Right forelimb (tissue), 1 donor: Measurements from ENCODE around the gene RETREG3.

ENCODE experiments used
- DNase-seq: peaks from one replicate; pipeline ENCODE4 v3.0.0-alpha.2; 2018

RETREG3 gene

DNA sequence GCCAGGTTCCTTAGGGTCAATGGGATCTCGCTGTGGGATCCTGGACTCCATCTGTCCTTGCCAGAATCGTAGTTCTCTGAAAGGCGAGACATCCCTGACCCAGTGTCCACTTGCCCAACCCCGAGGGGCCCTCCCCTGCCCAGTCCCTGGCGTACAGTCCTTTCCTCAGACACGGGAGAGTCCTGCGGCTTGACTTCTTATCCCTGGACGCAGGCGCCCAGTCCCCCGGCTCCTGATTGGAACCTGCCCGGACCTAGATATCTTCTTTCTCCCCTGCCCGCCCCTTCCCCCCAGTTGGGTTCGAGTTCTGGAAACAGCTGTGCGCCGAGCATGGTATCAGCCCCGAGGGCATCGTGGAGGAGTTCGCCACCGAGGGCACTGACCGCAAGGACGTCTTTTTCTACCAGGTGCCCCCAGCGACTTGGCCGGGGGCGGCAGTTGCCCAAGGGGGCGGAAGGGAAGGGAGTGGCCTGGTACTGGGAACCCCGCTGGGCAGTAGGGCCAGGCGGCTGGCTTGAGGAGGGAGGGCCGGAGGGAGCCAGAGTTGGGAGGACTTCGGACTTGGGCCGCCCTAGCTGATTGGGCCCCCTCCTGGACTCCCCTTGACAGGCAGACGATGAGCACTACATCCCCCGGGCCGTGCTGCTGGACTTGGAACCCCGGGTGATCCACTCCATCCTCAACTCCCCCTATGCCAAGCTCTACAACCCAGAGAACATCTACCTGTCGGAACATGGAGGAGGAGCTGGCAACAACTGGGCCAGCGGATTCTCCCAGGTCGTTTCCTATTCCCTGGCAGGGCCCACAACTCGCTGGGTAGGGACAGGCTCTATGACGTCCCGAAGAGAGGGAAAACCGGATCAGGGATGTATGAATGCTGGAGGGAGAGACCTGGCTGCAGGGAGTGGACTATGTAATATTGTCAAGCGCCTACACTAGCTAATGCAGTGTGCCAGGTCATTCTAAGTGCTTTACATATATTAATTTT is 934 bp upstream of the RETREG3 start:
- DNase-seq, result peak; percentile 41

DNA sequence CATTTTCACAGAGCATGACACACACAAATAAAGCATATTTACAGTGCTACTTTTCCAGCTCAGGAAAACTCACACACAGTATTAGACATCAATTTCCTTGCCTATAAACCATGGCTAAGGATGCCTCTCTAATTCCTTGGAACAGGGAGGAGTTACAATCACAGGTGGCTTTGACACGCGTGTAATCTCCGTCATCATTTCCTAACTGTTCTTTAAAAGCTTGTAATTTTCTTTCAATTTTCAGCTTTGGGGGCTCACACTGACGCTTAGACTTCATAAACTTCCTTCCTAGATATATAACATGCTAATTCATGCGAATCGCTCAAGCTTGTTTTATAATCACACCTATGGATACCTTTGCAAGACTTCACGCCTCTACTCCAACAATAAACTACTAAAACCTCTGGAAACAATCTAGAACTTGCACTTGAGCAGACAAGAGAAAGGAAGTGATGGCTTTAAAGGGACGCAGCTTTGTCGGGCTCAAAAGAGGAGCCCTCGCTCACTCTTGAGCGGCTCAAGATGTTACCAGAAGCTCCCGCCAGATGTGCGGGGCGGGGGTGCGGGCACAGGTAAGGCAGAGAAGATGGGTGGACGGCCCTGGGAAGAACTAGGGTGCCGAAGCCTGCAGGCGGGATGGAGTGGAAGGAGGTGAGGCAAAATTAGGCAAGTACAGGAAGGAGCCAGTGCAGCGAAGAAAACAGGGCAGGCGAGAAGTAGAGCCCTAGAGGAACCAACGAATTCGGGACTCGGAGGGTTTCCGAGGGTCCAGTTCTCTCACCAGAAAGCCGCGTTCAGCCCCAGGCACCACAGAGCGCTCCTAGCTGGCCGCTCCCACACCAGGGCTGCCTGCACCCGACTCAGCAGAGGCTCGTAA is 631 bp downstream of the RETREG3 start:
- DNase-seq, result no peak

DNA sequence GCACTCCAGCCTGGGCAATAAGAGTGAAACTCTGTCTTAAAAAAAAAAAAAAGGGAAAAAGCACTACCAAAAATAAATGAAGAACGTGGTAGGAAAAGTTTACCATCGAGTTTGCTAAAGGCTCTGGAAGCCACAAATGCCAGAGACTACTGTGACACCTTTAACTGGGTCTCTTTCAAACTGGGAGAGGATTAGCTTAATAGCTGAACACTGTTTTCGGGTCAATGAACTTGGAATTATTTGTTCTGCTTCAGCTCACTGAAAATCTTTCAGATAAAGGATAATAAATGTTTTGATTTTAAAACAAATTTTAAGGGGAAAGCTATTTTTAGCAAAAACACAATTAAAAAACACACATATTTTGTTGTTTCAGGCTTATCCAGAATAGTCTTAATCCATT is 1.4 kb downstream of the RETREG3 start:
- no peak for DNase-seq

DNA sequence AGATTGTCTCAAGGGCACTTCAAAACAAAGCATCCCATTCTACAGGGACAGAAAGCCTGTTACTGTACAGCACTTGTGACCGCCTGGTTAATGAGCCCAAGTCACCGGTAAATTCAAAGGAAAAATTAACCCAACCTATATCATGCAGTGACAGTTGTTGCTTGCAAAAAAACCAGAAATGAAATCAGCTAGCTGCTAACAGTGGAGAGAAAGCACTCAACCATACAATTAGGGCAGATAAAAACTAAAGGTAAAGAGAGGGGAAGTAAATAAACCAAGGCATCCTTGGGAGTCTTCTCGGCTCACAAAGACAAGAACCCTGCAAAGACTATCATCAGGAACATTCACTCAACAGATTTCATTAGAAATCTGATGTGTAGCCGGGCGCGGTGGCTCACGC is 5.9 kb downstream of the RETREG3 start:
- no peak for DNase-seq

DNA sequence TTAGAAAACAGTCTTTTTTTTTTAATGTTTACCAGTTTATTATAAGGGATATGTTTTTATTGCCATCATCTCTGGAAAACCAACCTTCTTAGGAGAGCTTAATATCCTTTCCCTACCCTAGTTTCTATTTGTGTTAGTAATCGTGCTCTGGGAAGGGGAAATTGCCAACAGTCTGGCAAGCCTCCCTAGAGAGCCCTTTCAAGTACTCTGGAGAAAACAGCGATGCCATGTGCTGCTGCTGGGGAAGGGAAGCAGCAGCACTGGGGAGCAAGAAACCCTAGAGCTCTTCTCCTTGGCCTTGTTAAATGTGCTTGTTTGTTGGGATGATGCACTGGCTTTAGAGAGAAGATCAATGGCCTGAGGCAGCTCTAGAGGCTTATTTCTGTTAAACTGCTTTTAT is 10.3 kb downstream of the RETREG3 start:
- no peak for DNase-seq

DNA sequence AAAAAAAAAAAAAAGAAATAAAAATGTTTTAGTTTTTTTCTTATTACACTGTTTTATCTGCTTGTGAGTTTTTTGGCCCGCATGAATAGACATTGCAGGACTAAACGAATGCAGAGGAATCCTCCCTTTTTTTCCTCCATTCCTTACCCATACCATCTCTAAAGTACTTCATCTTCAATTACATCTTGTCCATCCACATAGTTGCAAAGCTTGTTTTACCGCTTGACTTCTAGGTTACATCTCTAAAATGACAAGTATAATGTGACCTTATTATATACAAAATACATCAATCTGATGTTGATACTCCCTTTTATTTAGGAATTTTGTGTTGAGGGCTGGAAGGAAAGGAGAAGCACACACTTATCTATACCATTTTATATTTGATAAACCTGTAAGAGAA is 12.8 kb downstream of the RETREG3 start:
- DNase-seq, result no peak

DNA sequence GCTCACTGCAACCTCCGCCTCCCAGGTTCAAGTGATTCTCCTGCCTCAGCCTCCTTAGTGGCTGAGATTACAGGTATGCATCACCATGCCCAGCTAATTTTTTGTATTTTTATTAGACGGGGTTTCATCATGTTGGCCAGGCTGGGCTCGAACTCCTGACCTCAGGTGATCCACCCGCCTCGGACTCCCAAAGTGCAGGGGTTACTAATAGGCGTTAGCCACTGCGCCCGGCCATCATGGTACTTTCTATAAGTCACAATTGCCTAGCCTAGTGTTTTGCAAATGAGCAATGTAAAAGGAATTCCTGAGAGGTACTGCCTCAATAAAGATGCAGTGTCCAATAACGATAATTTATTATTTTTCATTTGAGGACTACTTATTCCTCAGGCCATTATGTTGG is 17.8 kb downstream of the RETREG3 start:
- DNase-seq, result no peak

DNA sequence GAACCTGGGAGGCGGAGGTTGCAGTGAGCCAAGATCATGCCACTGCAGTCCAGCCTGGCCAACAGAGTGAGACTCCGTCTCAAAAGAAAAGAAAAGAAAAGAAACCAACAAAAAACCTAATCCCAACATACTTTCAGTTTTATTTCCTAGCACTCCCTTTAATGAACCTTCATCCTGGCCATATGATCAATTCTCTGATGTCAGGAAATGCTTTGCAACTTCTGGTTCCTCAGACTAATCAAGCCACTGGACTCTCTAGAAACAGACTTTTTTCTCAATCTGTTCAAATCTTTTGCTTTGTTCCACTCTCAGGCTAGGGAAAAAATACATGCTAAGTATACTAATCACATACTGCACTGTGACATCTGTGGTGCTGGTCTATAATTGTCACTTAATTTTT is 18.3 kb downstream of the RETREG3 start:
- DNase-seq, result no peak

DNA sequence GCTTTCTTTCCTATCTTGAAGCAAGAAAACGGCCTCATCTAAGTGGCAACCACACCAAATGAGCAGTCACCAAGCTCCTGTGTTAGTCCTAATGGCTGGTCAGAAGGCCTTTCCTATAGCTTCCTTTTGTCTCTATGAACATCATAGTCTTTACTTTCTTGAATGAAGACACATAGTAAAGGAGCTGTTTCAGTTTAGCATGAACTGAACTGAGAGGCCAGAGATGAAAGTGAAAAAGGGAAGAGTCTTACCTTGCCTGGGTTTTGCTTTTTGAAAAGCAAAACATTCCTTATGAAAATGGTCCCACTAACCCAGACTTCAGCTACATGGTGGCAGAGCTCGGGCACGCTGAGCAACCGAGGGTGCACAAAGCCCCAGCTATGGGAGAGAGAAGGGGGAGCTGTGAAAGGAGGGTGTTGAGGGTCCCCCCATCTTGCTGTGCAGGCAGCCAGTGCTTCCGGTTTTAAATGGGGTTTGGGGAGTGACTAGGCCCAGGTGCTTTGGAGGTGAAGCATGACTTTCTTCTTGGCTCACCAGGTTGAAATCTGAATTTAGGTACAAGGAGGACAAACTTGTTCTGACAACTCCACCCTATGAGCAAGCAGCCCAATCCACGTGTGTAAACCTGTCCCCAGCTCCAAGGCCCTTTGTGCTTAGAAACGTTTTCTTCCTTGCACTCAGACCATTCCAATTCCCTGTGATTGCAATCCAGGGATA is 22.5 kb downstream of the RETREG3 start:
- no peak for DNase-seq

DNA sequence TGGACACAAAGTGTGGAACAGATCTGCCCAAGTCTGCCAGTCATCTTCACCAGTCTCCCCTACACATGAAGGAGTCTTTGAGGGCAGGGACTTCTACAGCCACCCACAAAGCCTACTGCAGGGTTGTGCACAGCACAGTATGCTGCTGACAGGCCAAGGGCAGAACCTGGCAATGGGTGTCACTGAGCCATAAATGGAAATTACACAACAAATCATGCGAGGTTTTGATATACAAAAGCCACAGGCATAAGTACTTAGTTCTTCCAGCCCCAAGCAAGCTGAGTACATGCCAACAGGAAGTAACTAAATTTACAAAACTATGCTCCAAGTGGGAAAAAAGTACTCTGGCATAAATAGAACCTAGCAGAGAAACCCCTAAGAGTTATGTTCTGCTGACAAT is 23.8 kb downstream of the RETREG3 start:
- DNase-seq, result no peak

DNA sequence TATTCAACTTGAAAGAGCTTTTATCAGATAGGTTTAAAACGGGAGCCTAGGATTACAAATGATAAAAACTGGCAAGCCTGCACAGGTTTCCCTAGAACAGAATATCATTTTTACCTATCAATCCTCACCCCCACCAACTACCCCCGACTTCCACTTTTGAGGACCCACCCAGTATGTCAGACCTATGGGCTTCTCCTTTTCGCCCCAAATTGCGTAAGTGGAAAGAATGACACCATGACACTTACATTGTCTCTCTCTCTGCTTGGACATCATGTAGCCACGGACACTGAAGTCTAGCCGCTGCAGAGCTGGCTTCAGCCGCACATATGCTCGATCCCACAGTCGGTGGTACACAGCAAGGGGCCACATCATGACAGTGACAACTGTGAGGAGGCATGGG is 24.3 kb downstream of the RETREG3 start:
- no peak for DNase-seq

DNA sequence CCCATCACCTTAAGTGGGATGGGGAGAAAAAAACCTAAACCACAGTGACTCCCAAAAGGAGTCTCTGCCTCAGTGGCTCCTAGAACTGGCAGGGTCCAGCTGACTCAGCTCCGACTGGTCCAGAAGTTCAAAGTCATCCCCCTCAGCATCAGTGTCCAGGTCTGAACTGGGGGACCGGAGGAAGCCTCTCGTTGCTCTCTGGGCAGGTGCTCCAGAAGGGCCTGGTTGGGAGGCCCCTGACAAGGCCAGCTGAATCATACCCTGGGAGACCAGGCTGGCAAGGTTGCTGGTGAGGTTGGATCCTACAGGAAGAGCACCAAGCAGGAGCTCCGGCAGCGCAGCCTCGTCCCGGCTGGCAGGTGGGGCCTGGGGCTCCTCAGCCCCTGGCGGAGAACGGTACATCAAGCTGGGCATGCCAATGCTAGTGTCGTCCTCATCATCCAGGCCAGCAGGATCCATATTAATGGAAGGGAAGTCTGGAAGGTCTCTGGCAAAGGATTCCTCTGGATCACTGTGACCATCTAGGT is 27.4 kb downstream of the RETREG3 start:
- DNase-seq, result no peak

DNA sequence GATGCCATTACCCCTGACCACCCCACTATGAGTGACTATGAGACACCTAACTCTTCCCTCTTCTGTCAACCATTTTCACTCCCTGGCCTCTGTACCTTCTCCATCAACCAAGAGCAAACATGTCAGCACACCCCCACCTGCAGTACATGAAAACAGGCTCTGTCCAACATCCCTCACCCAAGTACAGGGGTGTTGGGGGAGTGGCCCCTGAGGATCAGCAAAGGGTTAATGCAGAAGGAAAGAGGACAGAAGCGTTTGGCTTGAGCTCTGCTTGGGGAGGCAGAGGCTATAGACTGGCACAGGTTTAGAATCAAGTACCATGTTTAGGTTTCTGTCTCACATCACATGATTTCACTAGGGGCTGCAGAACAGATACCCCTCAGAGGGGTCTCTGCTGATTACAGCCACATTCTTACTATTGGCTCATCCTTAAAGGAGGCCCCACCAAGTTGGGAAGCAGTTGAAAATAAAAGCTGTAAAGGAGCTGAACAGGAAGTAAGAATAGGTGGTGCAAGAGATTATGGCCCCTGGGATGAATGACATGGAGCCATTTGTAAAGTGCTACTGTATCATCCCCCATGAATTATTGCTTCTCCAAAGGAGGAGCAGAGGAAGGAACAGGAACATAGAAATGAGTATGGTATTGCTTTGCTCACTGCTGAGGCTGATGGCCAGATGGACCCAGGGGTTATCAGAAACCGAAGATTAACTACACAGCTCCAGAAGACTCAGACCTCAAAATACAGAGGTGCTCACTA is 29.2 kb downstream of the RETREG3 start:
- no peak for DNase-seq

DNA sequence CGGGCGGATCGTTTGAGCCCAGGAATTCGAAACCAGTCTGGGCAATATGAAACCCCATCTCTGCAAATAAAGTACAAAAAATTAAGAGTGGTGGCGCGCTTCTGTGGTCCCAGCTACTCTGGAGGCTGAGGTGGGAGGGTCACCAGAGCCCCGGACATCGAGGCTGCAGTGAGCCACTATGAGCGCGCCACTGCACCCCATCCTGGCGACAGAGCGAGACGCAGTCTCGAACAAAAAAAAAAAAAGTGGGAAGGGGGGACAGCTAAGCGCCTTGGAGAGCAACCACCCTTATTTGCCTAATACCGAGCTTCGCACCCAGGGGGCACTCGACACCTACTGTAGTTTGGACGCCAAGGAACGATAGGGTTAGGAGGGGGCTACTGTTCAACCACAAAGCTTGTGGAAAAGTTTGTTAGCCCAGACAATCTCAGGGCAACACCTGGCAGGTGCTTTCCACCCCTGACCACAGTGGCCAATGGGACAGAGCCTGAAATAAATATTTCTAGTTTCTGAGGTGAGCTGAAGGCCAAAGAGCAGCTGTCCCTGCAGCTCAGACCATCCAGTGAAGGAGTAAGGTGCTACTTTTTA is 30.8 kb downstream of the RETREG3 start:
- peak; percentile 84 for DNase-seq

DNA sequence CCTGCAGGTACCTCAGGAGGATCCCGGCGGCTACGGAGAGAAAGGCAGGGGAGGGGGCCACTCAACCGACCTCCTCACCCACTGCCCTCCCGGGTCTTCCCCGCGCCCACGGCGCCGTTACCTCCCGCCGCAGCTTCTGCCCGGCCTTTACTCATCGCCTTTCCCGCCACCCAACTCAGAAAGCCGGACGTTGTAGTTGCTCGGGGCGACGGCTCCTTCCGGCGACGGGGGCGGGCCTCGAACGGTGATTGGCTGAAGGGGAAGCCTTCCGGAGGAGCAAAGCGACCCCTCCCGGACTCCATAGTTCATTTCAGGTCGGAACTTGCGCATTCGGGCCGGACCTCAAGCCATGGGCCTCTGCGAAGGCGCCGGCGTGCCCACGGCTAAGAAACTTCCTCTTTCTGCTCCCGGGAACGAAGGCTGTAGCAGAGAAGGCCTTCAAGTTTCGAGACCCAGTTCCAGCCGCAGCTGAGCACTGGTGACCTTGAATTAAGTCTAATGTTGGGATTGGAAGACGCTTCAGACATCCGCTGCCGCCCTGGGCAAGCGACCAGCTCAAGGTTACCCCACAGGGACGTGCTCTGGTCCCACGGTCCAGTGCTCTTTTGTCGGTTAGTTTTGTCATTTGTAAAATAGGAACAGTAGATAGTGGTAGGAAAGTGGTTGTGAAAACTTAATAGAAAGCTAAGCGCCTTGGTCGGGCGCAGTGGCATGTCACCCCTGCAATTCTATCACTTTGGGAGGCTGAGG is 31.5 kb downstream of the RETREG3 start, which contains the start of gene PSMC3IP:
Gene PSMC3IP, minus strand, starts transcription at position 198 of the 750 bp plus-strand sequence. Its CDS starts 43 bp downstream, at position 155.
- peak; percentile 95 for DNase-seq

DNA sequence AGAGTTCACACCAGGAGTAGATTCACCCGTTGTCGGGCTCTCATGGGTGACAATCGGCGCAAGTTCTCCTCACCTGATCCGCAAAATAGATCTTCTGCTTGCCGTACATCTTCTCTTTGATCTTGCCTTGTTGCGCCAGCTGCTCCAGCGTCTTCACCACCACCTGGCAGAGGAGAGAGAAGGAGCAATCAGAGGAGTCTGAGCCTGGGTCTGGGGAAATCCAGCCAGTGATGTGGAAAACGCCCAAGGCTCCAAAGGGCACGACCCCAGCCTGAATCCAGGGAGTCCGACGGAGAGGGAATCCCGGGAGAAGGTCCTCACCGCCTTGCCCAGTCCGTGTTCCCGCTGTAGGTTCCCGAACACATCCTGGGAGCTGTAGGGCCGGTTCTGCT is 32.0 kb downstream of the RETREG3 start:
- no peak for DNase-seq

DNA sequence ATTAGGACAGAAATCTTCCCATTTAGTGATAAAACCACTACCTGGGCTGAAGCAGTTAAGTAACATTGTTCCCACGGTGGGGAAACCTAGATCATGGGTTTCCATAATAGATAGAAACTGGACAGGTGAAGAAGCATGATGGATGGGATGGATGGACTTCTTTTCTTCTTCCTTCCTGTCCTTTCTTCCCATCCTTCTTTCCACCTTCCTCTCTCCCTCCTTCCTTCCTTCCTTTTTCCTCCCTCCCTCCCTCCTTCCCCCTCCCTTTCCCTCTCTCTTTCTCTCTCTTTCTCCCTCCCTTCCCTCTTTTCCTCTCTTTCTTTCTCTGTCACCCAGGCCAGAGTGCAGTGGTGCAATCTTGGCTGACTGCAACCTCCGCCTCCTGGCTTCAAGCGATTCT is 34.7 kb downstream of the RETREG3 start:
- no peak for DNase-seq

DNA sequence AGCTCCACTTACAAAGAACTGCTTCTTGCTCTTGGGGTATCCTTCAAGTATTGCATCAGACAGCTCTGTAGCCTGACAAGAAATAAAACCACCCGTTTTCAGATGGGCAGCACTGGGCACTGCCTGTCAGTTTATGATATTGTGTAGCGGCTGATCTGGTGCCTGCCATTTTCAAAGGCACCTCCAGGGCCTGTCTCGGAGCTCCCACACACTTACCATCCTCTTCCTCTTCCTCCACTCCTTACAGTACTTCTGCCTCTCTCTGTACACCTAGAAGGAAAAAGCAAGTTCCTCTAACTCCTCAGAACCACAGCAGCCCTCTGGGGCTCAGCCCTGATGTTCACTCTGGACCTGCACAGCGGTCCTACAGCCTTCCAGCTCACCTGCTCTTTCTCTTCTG is 36.1 kb downstream of the RETREG3 start:
- DNase-seq, result no peak

DNA sequence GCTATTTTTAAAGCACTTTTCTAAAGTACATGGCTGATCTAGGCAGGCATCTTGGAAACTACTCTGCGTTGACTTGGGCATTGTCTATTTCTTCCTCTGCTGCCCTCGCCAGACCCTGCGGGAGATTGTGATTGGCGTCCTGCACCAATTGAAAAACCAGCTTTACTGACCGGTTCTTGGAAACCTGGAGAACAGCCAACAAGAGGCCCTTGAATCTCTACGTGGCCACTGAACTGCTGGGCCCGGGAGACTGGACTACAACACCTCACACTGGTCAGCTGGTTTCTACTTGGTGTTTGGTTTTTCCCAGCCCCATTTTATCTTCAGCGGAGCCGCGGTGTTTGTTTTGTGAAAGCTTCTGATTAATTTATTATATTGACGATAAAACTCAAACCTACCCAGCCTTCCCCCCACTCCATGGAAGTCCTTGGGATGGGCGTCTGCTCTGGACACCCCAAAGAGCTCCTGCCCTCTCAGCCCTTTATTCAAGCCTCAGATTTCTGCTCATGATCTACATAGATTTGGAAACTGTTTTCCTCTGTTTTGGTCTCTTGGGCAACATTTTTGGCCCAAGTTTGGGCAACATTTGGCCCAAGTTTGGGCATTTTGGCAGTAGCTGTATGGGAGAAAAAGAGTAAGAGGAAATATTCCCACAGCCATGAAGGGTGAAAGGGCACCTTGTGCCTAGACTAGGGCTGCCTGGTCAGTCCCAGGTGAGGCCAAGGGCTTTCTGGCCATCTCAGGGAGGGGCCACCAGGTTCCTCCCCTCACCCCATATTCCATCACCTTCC is 37.5 kb downstream of the RETREG3 start:
- no peak for DNase-seq
